Right ventricle myocardium superior (tissue), 1 donor: ENCODE measurements around the gene ALOX12B. TPM values are rescaled to one million over a fixed set of nuclear protein-coding genes. Genes with fewer than 3 reads are reported as not detected.
A peak's percentile ranks its signal among the peaks of the same experiment; 100 is the strongest.

Source experiments
- ATAC-seq: fragments of 200-7000 bp; cut with Tn5 transposase; one replicate; pipeline ENCODE4 v1.9.1; 2020; ENCODE audit warnings: mild to moderate bottlenecking; ENCODE audit not compliant: poor library complexity
- DNase-seq: peaks from one replicate; pipeline ENCODE4 v3.0.0-alpha.2; 2020
- intact Hi-C: fragments of 100-400 bp; cut with DNase I; formaldehyde crosslinking; loops from one replicate; pipeline ENCODE4 v1.11.2; 2022
- total RNA-seq: library from RNA; stranded (reverse); fragmentation: NEBNext Ultra II Directional; extraction: Animal tissue kit (Norgen Biotek cat#: 25700); gene quantifications from one replicate; pipeline ENCODE4 v1.2.1, GENCODE V29; 2021
- donor health status: DM: no; HTN: yes; CAD: no; lungs with severe emphysema.

ALOX12B gene
- total RNA-seq, 1 donor from 2014 or later: not detected

DNA sequence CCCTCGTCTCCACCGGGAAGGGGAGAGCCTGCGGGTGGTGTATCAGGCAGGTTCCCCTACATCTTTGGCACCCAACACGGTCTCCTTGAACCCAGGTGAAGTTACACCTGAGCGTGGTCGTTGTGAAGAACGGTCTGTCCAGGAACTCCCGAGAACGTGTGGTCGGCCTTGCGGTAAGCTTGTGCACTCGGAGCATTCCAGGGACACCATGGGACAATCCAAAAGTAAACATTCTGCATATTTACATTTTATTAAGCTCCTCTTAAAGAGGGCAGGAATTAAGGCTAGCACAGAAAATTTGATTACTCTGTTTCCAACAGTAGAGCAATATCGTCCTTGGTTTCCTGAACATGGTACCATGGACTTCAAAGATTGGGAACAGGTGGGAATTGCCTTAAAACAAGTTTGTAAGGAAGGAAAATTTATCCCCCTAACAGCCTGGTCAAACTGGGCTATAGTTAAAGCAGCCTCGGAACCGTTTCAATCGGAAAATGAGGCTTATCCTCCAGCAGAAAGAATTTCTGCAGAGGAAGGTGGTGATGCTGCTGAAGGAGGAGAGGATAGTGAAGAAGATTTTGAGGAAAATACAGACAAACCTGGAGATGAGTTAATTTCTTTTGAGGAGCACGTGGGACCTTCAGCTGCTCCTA, 30.4 kb downstream of the ALOX12B start:
- no peak for ATAC-seq
- intact Hi-C loops: no loop called here
- no peak for DNase-seq

DNA sequence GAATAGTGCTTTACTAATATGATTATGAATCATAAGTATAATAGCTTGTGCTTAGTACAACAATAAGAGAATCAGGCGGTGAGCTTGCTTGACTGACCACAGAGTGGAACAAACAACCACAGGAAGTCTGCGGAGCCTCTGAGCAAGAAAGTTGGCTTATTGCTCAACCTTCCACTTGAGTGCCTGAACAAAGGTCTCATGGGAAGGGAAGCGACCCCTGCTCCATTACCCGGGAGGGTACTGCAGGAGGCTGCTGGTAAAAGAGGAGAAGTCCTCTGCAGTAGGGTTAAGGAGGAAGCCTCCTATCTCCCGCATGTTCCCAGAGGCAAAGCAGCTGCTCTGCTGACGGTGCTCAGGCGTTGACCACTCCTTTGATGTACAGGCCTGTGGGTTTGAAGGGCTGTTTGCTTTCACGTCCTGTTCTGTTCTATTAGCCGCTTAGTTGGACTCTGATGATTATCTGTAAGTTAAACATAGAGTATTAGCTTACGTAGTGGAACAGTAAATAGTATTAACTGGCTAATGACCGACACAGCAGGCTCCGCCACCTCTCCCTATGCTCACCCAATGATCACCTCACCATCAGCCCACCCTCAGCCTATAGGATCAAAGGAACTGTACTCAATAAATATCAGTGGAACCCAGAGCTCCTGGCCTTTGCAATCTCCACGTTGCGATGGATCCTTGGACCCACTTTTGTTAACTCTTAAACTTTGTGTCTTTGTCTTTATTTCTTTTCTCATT, 31.1 kb downstream of the ALOX12B start:
- DNase-seq: peak; percentile 58
- peak; percentile 36 for ATAC-seq
- intact Hi-C loops: no loop called here

DNA sequence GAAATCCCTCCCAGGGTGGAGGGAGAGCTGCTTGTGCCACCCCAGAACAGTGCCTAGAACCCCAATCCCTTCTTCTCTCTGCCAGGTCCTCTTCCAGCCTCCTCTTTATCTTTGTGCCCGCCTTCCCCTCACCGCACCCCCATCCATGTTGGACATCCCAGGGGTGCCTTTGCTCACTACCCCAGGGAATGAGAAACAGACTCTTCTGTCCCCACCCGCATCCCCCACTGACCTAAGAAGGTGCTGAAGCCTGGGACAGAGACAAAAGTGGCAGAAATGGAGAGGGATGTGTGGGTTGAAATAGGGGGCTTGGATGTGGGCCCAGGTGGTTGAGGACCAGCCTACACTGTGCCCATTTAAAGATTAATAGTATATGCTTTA, 31.7 kb downstream of the ALOX12B start:
- DNase-seq (no peak), ATAC-seq (no peak)
- intact Hi-C loops: no loop called here

DNA sequence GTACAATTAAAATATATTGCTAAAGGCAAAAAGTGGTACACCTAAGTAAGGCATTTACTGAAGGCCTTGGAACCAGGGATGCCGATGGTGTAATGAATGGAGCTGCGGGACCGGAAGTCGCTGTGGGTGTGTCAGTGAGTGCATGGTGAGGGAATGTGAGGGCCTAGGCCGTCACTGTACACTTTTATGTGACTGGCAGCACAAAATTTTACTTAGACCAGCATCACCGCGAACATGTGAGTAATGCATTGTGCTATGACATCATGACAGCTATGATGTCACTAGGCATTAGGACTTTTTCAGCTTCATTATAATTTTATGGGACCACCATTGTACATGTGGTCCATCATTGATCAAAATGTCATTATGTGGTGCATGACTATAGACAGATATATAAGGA, 33.9 kb downstream of the ALOX12B start:
- intact Hi-C loops: no loop called here
- ATAC-seq (no peak), DNase-seq (no peak)

DNA sequence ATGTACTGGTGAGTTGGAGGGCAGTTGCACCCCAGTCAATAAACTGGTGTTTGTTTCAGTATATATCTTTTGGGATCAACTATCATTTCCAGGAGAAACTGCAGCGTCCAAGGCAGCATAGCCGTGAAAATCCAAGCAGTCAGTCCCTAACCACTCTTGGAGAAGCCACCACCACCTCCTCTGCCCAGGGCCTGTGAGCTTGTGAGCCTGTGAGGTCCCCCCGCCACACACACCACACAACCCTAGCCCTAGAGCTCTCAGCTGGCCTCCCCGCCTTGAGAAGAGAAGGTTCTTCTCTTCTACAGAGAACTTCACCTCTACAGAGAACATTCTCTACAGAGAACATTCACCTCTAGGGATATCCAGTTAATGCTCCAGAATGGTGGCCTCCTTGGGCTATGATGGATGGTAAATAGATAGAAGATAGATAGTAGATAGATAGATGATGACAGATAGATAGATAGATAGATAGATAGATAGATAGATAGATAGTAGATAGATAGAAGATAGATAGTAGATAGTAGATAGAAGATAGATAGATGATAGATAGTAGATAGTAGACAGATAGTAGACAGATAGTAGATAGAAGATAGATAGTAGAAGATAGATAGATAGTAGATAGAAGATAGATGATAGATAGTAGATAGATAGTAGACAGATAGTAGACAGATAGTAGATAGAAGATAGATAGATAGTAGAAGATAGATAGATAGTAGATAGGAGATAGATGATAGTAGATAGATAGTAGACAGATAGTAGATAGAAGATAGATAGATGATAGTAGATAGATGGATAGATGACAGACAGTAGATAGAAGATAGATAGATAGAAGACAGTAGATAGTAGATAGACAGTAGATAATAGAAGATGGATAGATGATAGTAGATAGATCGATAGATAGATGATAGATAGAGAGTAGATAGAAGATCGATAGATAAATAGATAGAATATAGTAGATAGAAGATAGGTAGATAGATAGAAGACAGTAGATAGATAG, 35.0 kb downstream of the ALOX12B start:
- intact Hi-C loops: no loop called here
- DNase-seq (no peak), ATAC-seq (no peak)

DNA sequence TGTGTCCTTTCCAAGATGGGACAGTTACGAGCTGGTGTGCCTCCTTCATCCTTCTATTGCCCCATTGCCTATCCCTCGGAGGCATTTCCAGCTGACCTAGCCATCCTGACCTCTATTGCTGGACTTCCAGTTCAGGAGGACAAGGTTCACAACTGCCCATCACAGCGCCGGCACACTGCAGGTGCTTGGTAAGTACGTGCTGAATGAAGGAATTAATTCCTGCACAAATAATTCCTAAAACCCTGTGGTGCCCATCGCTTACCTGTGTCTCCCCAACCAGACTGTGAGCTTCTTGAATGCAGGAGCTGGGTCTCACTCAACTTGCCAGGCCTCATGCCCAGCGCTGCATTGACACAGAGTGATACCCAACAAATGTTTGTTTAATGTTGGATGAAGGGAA, 35.7 kb downstream of the ALOX12B start:
- DNase-seq (no peak), ATAC-seq (no peak)
- intact Hi-C loops: no loop called here

DNA sequence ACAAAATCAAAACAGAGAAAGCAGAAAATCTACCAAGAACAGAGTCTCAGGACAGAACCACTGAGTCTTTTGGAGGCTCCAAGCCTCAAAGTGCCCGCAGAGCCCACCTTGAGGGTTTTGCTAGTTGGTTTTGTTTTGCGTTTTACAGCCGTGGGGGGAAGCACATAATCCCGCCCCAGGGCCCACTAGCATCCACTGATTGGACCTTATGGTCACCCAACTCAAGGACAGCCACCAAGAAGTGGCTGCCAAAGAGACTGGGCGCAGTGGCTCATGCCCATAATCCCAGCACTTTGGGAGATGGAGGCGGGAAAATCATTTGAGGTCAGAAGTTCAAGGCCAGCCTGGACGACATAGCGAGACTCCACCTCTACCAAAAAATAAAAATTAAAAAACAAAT, 38.8 kb downstream of the ALOX12B start:
- DNase-seq (no peak), ATAC-seq (no peak)
- intact Hi-C loops: no loop called here

DNA sequence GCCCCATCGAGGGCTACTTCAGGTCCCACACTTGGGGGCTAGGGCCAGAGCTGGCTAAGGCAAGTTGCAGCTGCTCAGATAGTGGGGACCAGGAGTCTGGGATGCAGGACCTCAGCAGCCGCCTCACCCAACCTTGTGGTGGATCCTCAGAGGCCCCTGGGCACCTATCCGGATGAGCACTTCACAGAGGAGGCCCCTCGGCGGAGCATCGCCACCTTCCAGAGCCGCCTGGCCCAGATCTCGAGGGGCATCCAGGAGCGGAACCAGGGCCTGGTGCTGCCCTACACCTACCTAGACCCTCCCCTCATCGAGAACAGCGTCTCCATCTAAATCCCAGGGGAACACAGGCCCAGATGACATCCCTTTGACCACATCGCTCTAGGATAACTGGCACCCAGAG, 39.3 kb downstream of the ALOX12B start:
- no peak for ATAC-seq
- DNase-seq: no peak
- intact Hi-C loops: no loop called here

DNA sequence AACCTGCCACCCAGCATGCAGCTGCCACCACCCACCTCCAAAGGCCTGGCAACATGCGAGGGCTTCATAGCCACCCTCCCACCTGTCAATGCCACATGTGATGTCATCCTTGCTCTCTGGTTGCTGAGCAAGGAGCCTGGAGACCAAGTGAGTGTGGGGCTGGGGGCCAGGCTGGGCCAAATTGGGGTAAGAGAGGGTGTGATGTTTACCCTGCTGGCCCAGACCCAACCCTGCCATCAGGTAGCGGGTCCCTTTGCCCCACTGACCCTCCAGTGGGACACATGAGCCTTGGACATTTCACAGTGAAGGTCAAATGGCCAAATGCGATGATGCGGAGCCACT, 39.8 kb downstream of the ALOX12B start:
- intact Hi-C loops: no loop called here

DNA sequence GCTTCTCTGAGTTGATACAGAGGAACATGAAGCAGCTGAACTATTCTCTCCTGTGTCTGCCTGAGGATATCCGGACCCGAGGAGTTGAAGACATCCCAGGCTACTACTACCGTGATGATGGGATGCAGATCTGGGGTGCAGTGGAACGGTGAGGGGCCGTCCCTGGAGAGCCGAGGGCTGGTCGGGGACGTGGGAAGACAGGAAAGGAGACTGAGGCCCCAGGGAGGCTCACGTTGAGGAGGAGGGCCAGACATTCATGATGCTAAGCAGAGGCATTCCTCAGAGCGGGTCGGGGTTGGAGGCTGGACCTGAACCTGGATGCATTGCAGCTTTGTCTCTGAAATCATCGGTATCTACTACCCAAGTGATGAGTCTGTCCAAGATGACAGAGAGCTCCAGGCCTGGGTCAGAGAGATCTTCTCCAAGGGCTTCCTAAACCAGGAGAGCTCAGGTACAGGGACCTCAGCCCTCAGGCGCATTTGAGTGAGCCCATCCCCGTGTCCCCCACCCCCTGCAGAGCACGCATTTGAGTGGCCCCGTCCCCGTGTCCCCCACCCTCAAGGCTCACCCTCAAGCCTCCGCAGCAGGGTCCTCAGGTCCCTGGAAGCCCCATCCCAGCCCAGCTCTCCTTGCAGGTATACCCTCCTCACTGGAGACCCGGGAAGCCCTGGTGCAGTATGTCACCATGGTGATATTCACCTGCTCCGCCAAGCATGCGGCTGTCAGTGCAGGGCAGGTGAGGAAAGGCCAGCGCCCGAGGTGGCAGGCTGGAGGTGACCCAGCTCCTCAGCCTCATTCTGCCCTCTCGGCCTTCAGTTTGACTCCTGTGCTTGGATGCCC, 40.4 kb downstream of the ALOX12B start:
- intact Hi-C loops: no loop called here
- no peak for ATAC-seq
- no peak for DNase-seq

More for the DNA sequence above, 39.8 kb downstream of the ALOX12B start:
- no peak for ATAC-seq
- DNase-seq: no peak

DNA sequence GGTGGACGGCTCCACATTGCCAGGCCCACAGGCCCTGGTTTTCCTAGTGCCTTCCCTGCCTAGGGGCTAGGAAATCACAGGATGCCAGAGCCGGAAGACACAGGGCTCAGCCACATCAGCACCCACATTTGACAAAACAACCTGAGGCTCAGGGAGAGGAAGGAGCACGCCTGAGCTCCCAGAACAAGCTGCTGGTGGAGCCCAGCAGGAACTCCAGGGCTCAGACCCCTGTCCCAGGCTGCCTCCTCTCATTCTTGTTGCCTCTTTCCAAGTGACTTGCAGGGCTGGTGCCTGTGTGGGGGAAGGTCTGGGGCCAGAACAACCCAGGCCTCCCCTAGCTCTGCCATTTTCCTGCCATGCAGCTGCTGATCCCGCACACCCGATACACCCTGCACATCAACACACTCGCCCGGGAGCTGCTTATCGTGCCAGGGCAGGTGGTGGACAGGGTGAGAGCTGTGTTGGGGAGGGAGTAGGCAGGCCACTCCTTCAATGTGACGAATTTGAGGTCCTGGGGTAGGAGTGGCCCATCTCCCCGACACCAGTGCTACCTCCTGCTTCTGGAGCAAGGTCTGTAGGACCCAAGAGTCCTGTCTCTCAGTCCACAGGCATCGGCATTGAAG, 41.1 kb downstream of the ALOX12B start:
- ATAC-seq (no peak), DNase-seq (no peak)
- intact Hi-C loops: no loop called here

DNA sequence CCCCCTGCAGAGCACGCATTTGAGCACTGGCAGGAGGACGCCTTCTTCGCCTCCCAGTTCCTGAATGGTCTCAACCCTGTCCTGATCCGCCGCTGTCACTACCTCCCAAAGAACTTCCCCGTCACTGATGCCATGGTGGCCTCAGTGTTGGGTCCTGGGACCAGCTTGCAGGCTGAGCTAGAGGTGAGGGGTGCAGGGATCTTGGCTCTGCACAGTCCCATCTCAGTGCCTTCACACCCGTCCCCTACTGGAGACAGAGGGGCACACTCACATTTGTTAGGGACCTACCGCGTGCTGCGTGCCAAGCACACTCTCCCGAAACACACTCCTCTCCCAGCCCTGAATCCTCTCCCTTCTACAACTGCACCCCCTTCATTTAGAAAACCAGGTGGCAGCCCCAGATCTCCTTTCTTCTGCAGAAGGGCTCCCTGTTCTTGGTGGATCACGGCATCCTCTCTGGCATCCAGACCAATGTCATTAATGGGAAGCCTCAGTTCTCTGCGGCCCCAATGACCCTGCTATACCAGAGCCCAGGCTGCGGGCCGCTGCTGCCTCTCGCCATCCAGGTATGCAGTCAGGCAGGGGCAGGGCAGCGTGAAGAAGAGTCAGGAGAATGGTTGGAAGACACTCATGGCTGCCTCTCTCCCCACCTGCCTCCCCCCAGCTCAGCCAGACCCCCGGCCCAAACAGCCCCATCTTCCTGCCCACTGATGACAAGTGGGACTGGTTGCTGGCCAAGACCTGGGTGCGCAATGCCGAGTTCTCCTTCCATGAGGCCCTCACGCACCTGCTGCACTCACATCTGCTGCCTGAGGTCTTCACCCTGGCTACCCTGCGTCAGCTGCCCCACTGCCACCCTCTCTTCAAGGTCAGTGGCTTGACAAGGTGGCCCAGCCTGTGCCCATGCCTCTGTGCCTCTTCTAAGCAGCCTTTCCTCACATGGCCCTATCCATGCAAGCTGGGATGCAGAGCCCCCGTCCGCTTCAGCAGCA, 42.4 kb downstream of the ALOX12B start:
- ATAC-seq (no peak), DNase-seq (no peak)
- intact Hi-C loops: loop anchor here (5.0 kb wide), 1 partner anchor 133 kb away; no protein-coding TSS in a partner anchor

DNA sequence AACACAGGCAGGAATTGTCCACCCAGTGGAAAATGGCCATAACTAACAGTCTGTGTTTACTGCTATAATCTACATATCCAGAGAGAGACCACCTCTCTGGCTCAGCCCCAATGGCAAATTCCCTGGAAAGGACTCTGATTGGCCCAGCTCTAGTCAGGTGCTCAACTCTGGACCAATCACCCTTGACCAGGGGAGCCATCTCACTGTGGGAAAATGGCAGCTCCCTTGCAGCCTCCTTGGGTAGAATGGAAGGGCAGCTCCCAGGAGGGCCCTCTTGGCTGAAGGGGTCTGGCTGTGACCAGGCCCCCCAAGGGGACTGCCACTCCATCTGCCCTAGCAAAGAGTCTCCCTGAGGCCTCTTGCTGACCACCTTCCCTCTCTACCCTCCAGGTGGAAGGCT, 45.5 kb downstream of the ALOX12B start:
- no peak for ATAC-seq
- DNase-seq: no peak
- intact Hi-C loops: loop anchor here (5.0 kb wide), 1 partner anchor 130 kb away; no protein-coding TSS in a partner anchor

DNA sequence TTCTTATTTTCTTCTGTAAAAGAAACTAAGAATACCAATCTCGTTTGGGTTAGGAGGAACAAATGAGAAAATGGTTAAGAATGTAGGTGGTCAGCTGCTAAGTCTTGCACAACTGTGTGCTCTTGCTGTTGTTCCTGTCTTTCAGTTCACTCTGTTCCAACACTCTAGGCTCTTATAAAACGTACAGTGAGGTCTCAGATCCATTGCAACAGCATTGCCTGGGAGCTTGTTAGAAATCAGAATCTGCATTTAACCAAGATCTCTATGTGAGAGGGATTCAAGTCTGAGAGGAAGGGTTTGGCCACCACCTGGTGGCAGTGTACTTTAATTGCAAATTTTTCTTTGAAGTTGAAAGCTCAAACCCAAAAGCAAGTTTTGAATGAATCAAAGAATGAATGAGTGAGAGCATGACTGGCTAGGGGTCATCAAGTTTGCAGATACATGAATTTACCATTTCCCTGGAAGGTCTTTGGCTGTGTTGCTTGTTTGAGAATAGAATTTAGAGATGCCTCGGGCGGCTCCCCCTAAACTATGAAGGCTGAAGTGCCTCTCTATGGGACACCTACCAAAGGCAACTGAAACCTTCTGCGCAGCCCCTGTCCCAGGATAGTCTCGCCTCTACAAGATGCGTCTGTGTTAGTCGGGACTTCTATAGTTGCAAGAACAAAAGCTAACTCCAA, 46.1 kb downstream of the ALOX12B start:
- DNase-seq: no peak
- ATAC-seq: peak; percentile 87
- intact Hi-C loops: loop anchor here (5.0 kb wide), 1 partner anchor 129 kb away; no protein-coding TSS in a partner anchor

DNA sequence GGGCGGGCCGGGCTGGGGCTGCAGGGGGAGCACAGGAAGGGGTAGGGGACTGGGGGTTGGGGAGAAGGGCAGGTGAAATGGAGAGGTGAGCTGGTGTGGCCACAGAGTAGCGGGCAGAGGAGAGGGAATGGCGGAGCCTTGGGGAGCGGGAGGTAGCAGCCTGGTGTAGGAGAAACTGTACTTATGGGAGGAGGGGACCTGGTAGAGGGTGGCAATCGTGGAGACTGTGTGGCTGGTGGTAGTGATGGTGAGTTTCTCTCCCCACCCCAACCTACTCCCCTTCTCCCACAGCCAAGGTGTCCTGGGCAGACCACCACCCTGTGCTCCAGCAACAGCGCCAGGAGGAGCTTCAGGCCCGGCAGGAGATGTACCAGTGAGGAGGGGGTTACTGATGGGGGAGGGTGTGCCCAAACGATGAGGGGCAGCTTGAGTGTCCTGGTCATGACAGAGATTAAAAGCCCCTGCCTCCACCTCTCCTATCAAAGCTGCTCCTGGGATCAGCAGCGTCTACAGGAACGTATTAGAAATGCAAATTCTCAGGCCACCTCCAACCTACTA, 47.8 kb downstream of the ALOX12B start:
- ATAC-seq (no peak), DNase-seq (no peak)
- intact Hi-C loops: loop anchor here (5.0 kb wide), 1 partner anchor 127 kb away; no protein-coding TSS in a partner anchor

DNA sequence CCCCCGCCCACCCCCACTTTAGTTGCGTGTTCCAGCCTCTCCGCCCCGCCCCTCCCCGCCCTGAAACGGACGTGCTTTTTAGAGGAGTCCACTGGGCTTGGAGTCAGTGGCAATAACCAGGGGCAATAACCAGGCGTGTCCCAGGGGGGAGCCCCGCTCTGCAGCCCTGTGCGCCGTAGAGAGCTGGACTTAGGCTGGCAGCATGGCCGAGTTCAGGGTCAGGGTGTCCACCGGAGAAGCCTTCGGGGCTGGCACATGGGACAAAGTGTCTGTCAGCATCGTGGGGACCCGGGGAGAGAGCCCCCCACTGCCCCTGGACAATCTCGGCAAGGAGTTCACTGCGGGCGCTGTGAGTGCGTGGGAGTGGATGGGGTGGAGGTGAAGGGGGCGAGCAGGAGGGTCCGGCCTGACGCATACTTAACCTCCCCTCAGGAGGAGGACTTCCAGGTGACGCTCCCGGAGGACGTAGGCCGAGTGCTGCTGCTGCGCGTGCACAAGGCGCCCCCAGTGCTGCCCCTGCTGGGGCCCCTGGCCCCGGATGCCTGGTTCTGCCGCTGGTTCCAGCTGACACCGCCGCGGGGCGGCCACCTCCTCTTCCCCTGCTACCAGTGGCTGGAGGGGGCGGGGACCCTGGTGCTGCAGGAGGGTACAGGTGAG, 48.4 kb downstream of the ALOX12B start, which contains the start of gene ALOX15B:
Gene ALOX15B, plus strand, starts transcription at position 106 of the 657 bp plus-strand sequence. Its CDS starts 97 bp downstream, at position 203.
- intact Hi-C loops: no loop called here
- DNase-seq (no peak), ATAC-seq (no peak)
